Measurements from ENCODE around the gene FBXW12.

DNA sequence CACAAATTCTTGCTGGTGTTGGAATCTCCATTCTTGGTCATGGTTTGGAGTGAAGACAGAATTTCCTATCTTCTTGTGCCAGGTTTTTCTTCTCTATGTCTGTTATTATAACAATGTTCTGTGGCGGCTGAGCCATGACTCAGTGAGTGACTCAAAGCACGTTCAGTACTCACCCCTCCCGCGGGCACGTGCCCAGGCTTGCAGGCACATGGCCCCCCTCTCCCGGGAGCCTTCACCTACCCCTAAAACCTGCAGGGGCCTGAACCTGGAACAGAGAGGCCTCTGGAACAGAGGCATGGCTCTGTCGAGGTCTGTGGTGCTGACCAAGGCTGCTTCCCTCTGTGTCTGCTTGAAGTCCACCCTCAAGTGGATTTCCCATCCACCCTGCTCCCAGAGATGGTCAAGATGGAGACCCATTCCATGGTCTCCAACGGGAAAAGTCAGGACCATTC is 30.3 kb downstream of the FBXW12 start:
- TF ChIP-seq, protein P1, sequence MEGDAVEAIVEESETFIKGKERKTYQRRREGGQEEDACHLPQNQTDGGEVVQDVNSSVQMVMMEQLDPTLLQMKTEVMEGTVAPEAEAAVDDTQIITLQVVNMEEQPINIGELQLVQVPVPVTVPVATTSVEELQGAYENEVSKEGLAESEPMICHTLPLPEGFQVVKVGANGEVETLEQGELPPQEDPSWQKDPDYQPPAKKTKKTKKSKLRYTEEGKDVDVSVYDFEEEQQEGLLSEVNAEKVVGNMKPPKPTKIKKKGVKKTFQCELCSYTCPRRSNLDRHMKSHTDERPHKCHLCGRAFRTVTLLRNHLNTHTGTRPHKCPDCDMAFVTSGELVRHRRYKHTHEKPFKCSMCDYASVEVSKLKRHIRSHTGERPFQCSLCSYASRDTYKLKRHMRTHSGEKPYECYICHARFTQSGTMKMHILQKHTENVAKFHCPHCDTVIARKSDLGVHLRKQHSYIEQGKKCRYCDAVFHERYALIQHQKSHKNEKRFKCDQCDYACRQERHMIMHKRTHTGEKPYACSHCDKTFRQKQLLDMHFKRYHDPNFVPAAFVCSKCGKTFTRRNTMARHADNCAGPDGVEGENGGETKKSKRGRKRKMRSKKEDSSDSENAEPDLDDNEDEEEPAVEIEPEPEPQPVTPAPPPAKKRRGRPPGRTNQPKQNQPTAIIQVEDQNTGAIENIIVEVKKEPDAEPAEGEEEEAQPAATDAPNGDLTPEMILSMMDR (IDR thresholded peaks at IDR 0.05; ENCODE audit: insufficient read depth, low read length) = no peak
- TF ChIP-seq POLR2AphosphoS5 (IDR thresholded peaks at IDR 0.05; ENCODE audit: low read depth) (no peak), SPI1 (IDR thresholded peaks at IDR 0.05; ENCODE audit: borderline replicate concordance, low read depth) (no peak)
- TF ChIP-seq, protein P2, sequence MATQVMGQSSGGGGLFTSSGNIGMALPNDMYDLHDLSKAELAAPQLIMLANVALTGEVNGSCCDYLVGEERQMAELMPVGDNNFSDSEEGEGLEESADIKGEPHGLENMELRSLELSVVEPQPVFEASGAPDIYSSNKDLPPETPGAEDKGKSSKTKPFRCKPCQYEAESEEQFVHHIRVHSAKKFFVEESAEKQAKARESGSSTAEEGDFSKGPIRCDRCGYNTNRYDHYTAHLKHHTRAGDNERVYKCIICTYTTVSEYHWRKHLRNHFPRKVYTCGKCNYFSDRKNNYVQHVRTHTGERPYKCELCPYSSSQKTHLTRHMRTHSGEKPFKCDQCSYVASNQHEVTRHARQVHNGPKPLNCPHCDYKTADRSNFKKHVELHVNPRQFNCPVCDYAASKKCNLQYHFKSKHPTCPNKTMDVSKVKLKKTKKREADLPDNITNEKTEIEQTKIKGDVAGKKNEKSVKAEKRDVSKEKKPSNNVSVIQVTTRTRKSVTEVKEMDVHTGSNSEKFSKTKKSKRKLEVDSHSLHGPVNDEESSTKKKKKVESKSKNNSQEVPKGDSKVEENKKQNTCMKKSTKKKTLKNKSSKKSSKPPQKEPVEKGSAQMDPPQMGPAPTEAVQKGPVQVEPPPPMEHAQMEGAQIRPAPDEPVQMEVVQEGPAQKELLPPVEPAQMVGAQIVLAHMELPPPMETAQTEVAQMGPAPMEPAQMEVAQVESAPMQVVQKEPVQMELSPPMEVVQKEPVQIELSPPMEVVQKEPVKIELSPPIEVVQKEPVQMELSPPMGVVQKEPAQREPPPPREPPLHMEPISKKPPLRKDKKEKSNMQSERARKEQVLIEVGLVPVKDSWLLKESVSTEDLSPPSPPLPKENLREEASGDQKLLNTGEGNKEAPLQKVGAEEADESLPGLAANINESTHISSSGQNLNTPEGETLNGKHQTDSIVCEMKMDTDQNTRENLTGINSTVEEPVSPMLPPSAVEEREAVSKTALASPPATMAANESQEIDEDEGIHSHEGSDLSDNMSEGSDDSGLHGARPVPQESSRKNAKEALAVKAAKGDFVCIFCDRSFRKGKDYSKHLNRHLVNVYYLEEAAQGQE (IDR thresholded peaks at IDR 0.05; ENCODE audit: insufficient replicate concordance, low read depth) = no peak

Data from HL-60 (cell line).